Measurements from ENCODE around the gene CDC42EP1. TPM values are rescaled to one million over a fixed set of nuclear protein-coding genes. Genes with fewer than 3 reads are reported as not detected.

The CDC42EP1 gene
- total RNA-seq, 1 experiment from 2014 or later = 62.5 TPM

GRCh38 chr22:37534445-37534844 is 25.8 kb upstream of the CDC42EP1 start:
- DNase-seq (ENCODE audit: low read depth, low spot score) (no peak), ATAC-seq (no peak)
- Histone ChIP-seq H3K36me3 (ENCODE audit: control insufficient read depth, insufficient read depth, low read length) (no peaks in the 10 kb centered on the region), H3K4me1 (ENCODE audit: control insufficient read depth, insufficient read depth, low read length) (peaks cover 10% of the 10 kb centered on the region), H3K9me3 (ENCODE audit: control insufficient read depth, insufficient read depth, low read depth, low read length) (no peaks in the 10 kb centered on the region), H3K27me3 (ENCODE audit: control insufficient read depth, insufficient read depth, low read length) (no peaks in the 10 kb centered on the region), H3K4me3 (ENCODE audit: low read depth in 2 of 2, low read length in 2 of 2) (no peak overlapping the region), H3K27ac (ENCODE audit: low read length) (0 out of 2 replicates have a peak overlapping the region, but pooled peaks have one; percentile 54)
- no peak for TF ChIP-seq SIN3A (IDR thresholded peaks at IDR 0.05; ENCODE audit: borderline replicate concordance, insufficient read depth, low read depth, low read length)
- TF ChIP-seq TCF7L2 (IDR thresholded peaks at IDR 0.05; ENCODE audit: low read depth, low read length) = no peak
- no peak for TF ChIP-seq REST (IDR thresholded peaks at IDR 0.05; ENCODE audit: insufficient read depth in 1 of 2, low read depth in 2 of 2, low read length in 1 of 2)
- no peak for TF ChIP-seq POLR2AphosphoS5 (IDR thresholded peaks at IDR 0.05; ENCODE audit: low read depth, low read length)
- no peak for TF ChIP-seq CTCF (IDR thresholded peaks at IDR 0.05)
- BruUV-seq (replicated peaks) = no TSS peak
- CTCF ChIA-PET = no interaction called here
- POLR2A ChIA-PET = no interaction called here
- in situ Hi-C loops (cut with HindIII; ENCODE audit: low pct_unique_long_range_greater_than_20kb, low sequenced_read_pairs) (no loop called here), intact Hi-C loops (cut with micrococcal nuclease; ENCODE audit: unreplicated experiment) (no loop called here)

GRCh38 chr22:37535159-37535558 is 25.1 kb upstream of the CDC42EP1 start:
- ATAC-seq (no peak), DNase-seq (ENCODE audit: low read depth, low spot score) (no peak)
- no peak for TF ChIP-seq POLR2AphosphoS5 (IDR thresholded peaks at IDR 0.05; ENCODE audit: low read depth, low read length)
- no peak for TF ChIP-seq TCF7L2 (IDR thresholded peaks at IDR 0.05; ENCODE audit: low read depth, low read length)
- no peak for TF ChIP-seq REST (IDR thresholded peaks at IDR 0.05; ENCODE audit: insufficient read depth in 1 of 2, low read depth in 2 of 2, low read length in 1 of 2)
- no peak for TF ChIP-seq SIN3A (IDR thresholded peaks at IDR 0.05; ENCODE audit: borderline replicate concordance, insufficient read depth, low read depth, low read length)
- no peak for TF ChIP-seq CTCF (IDR thresholded peaks at IDR 0.05)
- in situ Hi-C loops (cut with HindIII; ENCODE audit: low pct_unique_long_range_greater_than_20kb, low sequenced_read_pairs) = no loop called here
- no peaks in the 10 kb centered on the region for H3K9me3 ChIP-seq (ENCODE audit: control insufficient read depth, insufficient read depth, low read depth, low read length)
- intact Hi-C loops (cut with micrococcal nuclease; ENCODE audit: unreplicated experiment) = no loop called here
- CTCF ChIA-PET = interaction anchor here (0.6 kb wide), 1 partner anchor 57 kb away, joined by 7 read pairs; no protein-coding TSS in a partner anchor
- BruUV-seq (replicated peaks) = no TSS peak
- no peak overlapping the region for H3K4me3 ChIP-seq (ENCODE audit: low read depth in 2 of 2, low read length in 2 of 2)
- H3K27ac ChIP-seq (ENCODE audit: low read length) = no peak overlapping the region
- H3K36me3 ChIP-seq (ENCODE audit: control insufficient read depth, insufficient read depth, low read length) = no peaks in the 10 kb centered on the region
- POLR2A ChIA-PET = no interaction called here
- peaks cover 10% of the 10 kb centered on the region for H3K4me1 ChIP-seq (ENCODE audit: control insufficient read depth, insufficient read depth, low read length)
- H3K27me3 ChIP-seq (ENCODE audit: control insufficient read depth, insufficient read depth, low read length) = no peaks in the 10 kb centered on the region
